Stimulated activated naive CD8-positive, alpha-beta T cell treated with anti-CD3 and anti-CD28 coated beads, Interleukin-15, amount 100 ng/mL, for 72 hours (primary cell): ENCODE data around the gene SFMBT2.

ENCODE experiments used
- ATAC-seq: fragments of 150-1000 bp; cut with Tn5 transposase; 2 replicates; pipeline ENCODE4 v1.10.0; 2021; ENCODE audit warnings: mild to moderate bottlenecking, moderate library complexity
- DNase-seq, 2 donors: peaks; one replicate each; pipeline ENCODE4 v3.0.0; 2021 to 2022
- H3K27ac Mint-ChIP-seq, 2 donors: one replicate each; pipeline ENCODE4 v1.8.0; 2022; ENCODE audit warnings: mild to moderate bottlenecking in 2 of 2, mixed read lengths in 2 of 2, moderate library complexity in 2 of 2
- H3K27me3 Mint-ChIP-seq: one replicate; pipeline ENCODE4 v1.8.0; 2022; ENCODE audit warnings: mixed read lengths
- H3K4me1 Mint-ChIP-seq: one replicate; pipeline ENCODE4 v1.8.0; 2022; ENCODE audit warnings: mild to moderate bottlenecking, mixed read lengths
- H3K4me3 Mint-ChIP-seq, 2 donors: one replicate each; pipeline ENCODE4 v1.8.0; 2022; ENCODE audit warnings: mild to moderate bottlenecking in 2 of 2, mixed read lengths in 2 of 2, moderate library complexity in 1 of 2
- H3K9me3 Mint-ChIP-seq, 2 donors: one replicate each; pipeline ENCODE4 v1.8.0; 2022; ENCODE audit warnings: mixed read lengths in 2 of 2

SFMBT2 gene

GRCh38 chr10:7411671-7412128 lies 866 bp upstream of the SFMBT2 start:
- no peaks in the 10 kb centered on the region for H3K9me3 Mint-ChIP-seq
- peaks cover 14% of the 10 kb centered on the region for H3K27me3 Mint-ChIP-seq
- ATAC-seq (no peak), DNase-seq (peak; percentile 49 to 55)
- peak overlapping the region; percentile 92 to 99 for H3K4me3 Mint-ChIP-seq
- peaks cover 45% of the 10 kb centered on the region for H3K4me1 Mint-ChIP-seq
- no peak overlapping the region for H3K27ac Mint-ChIP-seq

GRCh38 chr10:7410301-7410861 lies 453 bp downstream of the SFMBT2 start:
- H3K9me3 Mint-ChIP-seq, result no peaks in the 10 kb centered on the region
- peaks cover 14% of the 10 kb centered on the region for H3K27me3 Mint-ChIP-seq
- ATAC-seq, result no peak
- H3K4me3 Mint-ChIP-seq, result peak overlapping the region; percentile 92 to 99
- H3K4me1 Mint-ChIP-seq, result peaks cover 58% of the 10 kb centered on the region
- peak overlapping the region; percentile 97 for H3K27ac Mint-ChIP-seq
- peak; percentile 57 to 62 for DNase-seq

- peak in 1 of 2 donors; percentile 69 for DNase-seq
- Mint-ChIP-seq H3K4me1 (peaks cover 65% of the 10 kb centered on the region), H3K4me3 (peak overlapping the region; percentile 92 to 99), H3K27ac (peak overlapping the region; percentile 97), H3K27me3 (peaks cover 14% of the 10 kb centered on the region), H3K9me3 (no peaks in the 10 kb centered on the region)
- peak; percentile 35 for ATAC-seq
Measured at GRCh38 chr10:7409732-7410168, 1.1 kb downstream of the SFMBT2 start.

- Mint-ChIP-seq H3K4me3 (peak overlapping the region; percentile 92 to 99), H3K9me3 (no peaks in the 10 kb centered on the region), H3K4me1 (peaks cover 70% of the 10 kb centered on the region), H3K27ac (peak overlapping the region; percentile 97), H3K27me3 (peaks cover 14% of the 10 kb centered on the region)
- peak; percentile 79 for ATAC-seq
- DNase-seq, result peak; percentile 70 to 83
Measured at GRCh38 chr10:7409045-7409731, 1.6 kb downstream of the SFMBT2 start.

- ATAC-seq, result peak; percentile 10
- Mint-ChIP-seq H3K27me3 (peaks cover 14% of the 10 kb centered on the region), H3K4me3 (peak overlapping the region; percentile 92 to 99), H3K4me1 (peaks cover 72% of the 10 kb centered on the region), H3K27ac (peak overlapping the region; percentile 97), H3K9me3 (no peaks in the 10 kb centered on the region)
- peak; percentile 60 to 61 for DNase-seq
Measured at GRCh38 chr10:7408291-7409044, 2.4 kb downstream of the SFMBT2 start.

- H3K9me3 Mint-ChIP-seq, result no peaks in the 10 kb centered on the region
- H3K4me1 Mint-ChIP-seq, result peaks cover 76% of the 10 kb centered on the region
- peaks cover 9% of the 10 kb centered on the region for H3K27me3 Mint-ChIP-seq
- peak overlapping the region; percentile 92 to 99 for H3K4me3 Mint-ChIP-seq
- no peak for ATAC-seq
- peak overlapping the region; percentile 74 to 91 for H3K27ac Mint-ChIP-seq
- peak; percentile 46 to 55 for DNase-seq
Measured at GRCh38 chr10:7407368-7408290, 3.2 kb downstream of the SFMBT2 start.

GRCh38 chr10:7406712-7407333 lies 4.0 kb downstream of the SFMBT2 start:
- Mint-ChIP-seq H3K27ac (peak overlapping the region; percentile 63 to 74), H3K4me1 (peaks cover 72% of the 10 kb centered on the region), H3K4me3 (peak overlapping the region; percentile 92 to 99), H3K27me3 (peaks cover 1% of the 10 kb centered on the region), H3K9me3 (no peaks in the 10 kb centered on the region)
- ATAC-seq (no peak), DNase-seq (no peak)

GRCh38 chr10:7405637-7406036 lies 5.2 kb downstream of the SFMBT2 start:
- DNase-seq, result no peak
- Mint-ChIP-seq H3K27ac (peak overlapping the region in 1 of 2 donors; percentile 70), H3K4me3 (peak overlapping the region; percentile 13 to 67), H3K27me3 (no peaks in the 10 kb centered on the region), H3K4me1 (peaks cover 74% of the 10 kb centered on the region), H3K9me3 (no peaks in the 10 kb centered on the region)
- no peak for ATAC-seq

- Mint-ChIP-seq H3K27ac (no peak overlapping the region), H3K4me3 (no peak overlapping the region), H3K9me3 (no peaks in the 10 kb centered on the region), H3K27me3 (no peaks in the 10 kb centered on the region), H3K4me1 (peaks cover 84% of the 10 kb centered on the region)
- ATAC-seq (no peak), DNase-seq (no peak)
Measured at GRCh38 chr10:7403620-7404019, 7.2 kb downstream of the SFMBT2 start.

GRCh38 chr10:7401782-7402181 lies 9.1 kb downstream of the SFMBT2 start:
- no peak overlapping the region for H3K27ac Mint-ChIP-seq
- H3K4me1 Mint-ChIP-seq, result peaks cover 85% of the 10 kb centered on the region
- DNase-seq (no peak), ATAC-seq (no peak)
- H3K9me3 Mint-ChIP-seq, result no peaks in the 10 kb centered on the region
- no peak overlapping the region for H3K4me3 Mint-ChIP-seq
- no peaks in the 10 kb centered on the region for H3K27me3 Mint-ChIP-seq

- ATAC-seq (no peak), DNase-seq (no peak)
- H3K27me3 Mint-ChIP-seq, result no peaks in the 10 kb centered on the region
- H3K9me3 Mint-ChIP-seq, result no peaks in the 10 kb centered on the region
- no peak overlapping the region for H3K27ac Mint-ChIP-seq
- H3K4me1 Mint-ChIP-seq, result peaks cover 84% of the 10 kb centered on the region
- H3K4me3 Mint-ChIP-seq, result no peak overlapping the region
Measured at GRCh38 chr10:7401156-7401555, 9.7 kb downstream of the SFMBT2 start.

GRCh38 chr10:7400068-7400715 lies 10.6 kb downstream of the SFMBT2 start:
- Mint-ChIP-seq H3K9me3 (no peaks in the 10 kb centered on the region), H3K27ac (no peak overlapping the region), H3K4me1 (peaks cover 84% of the 10 kb centered on the region), H3K4me3 (no peak overlapping the region), H3K27me3 (no peaks in the 10 kb centered on the region)
- DNase-seq, result no peak
- ATAC-seq, result no peak

GRCh38 chr10:7399533-7399932 lies 11.3 kb downstream of the SFMBT2 start:
- peak overlapping the region in 1 of 2 donors; percentile 65 for H3K27ac Mint-ChIP-seq
- ATAC-seq, result no peak
- H3K4me3 Mint-ChIP-seq, result no peak overlapping the region

More at GRCh38 chr10:7399533-7399932, 11.3 kb downstream of the SFMBT2 start:
- no peaks in the 10 kb centered on the region for H3K9me3 Mint-ChIP-seq
- H3K27me3 Mint-ChIP-seq, result no peaks in the 10 kb centered on the region
- no peak for DNase-seq
- H3K4me1 Mint-ChIP-seq, result peaks cover 83% of the 10 kb centered on the region
